ENCODE data around the gene SRSF10.
A peak's percentile ranks its signal among the peaks of the same experiment; 100 is the strongest.
"Not testable (repeated sequence)": the region's sequence is repeated elsewhere in the genome, so short reads cannot be mapped to it uniquely, and the experiment has no call there.

The SRSF10 gene

GRCh38 chr1:23999156-23999671, 19.1 kb upstream of the SRSF10 start:
- DNase-seq (ENCODE audit: insufficient read length, low spot score) (no peak), FAIRE-seq (no peak)

GRCh38 chr1:23997812-23998211, 17.7 kb upstream of the SRSF10 start:
- FAIRE-seq (no peak), DNase-seq (ENCODE audit: insufficient read length, low spot score) (no peak)

- FAIRE-seq: no peak
- no peak for DNase-seq (ENCODE audit: insufficient read length, low spot score)
Measured at GRCh38 chr1:23996700-23997229, 16.6 kb upstream of the SRSF10 start.

- FAIRE-seq (no peak), DNase-seq (ENCODE audit: insufficient read length, low spot score) (no peak)
Measured at GRCh38 chr1:23995431-23995837, 15.3 kb upstream of the SRSF10 start.

DNA sequence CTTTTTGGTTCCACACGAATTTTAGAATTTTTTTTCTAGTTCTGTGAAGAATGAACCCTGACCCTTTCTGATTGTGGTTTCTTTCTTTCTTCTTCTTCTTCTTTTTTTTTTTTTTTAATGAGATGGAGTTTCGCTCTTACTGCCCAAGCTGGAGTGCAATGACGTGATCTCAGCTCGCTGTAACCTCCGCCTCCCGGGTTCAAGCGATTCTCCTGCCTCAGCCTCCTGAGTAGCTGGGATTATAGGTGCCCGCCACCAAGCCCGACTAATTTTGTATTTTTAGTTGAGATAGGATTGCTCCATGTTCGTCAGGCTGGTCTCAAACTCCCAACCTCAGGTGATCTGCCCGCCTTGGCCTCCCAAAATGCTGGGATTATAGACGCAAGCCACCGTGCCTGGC, 11.9 kb upstream of the SRSF10 start:
- not testable (repeated sequence) for DNase-seq (ENCODE audit: insufficient read length, low spot score); FAIRE-seq

DNA sequence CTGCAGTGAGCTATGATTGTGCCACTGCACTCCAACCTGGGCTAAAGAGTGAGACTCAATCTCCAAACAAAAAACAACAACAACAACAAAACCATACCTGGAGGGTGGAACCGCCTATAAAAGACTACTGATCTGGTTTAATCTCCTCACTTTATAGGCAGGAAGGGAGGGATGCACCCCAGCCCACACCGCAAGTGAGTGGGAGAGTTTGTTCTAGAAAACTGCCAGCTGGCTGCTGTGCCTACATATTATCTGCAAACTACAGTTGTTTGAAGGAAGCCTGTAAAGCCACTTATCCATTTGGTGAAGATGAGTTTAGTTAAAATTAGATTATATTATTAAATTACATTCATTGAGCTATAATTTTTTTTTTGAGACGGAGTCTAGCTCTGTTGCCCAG, 9.1 kb upstream of the SRSF10 start:
- no peak for FAIRE-seq
- DNase-seq (ENCODE audit: insufficient read length, low spot score): no peak

DNA sequence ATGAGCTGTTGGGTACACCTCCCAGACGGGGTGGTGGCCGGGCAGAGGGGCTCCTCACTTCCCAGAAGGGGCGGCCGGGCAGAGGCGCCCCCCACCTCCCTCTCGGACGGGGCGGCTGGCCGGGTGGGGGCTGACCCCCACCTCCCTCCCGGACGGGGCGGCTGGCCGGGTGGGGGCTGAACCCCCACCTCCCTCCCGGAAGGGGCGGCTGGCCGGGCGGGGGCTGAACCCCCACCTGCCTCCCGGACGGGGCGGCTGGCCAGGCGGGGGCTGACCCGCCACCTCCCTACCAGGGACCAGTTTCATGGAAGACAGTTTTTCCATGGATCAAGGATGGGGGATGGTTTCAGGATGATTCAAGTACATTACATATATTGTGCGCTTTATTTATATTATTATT, 6.9 kb upstream of the SRSF10 start:
- not testable (repeated sequence) for FAIRE-seq; DNase-seq (ENCODE audit: insufficient read length, low spot score)

DNA sequence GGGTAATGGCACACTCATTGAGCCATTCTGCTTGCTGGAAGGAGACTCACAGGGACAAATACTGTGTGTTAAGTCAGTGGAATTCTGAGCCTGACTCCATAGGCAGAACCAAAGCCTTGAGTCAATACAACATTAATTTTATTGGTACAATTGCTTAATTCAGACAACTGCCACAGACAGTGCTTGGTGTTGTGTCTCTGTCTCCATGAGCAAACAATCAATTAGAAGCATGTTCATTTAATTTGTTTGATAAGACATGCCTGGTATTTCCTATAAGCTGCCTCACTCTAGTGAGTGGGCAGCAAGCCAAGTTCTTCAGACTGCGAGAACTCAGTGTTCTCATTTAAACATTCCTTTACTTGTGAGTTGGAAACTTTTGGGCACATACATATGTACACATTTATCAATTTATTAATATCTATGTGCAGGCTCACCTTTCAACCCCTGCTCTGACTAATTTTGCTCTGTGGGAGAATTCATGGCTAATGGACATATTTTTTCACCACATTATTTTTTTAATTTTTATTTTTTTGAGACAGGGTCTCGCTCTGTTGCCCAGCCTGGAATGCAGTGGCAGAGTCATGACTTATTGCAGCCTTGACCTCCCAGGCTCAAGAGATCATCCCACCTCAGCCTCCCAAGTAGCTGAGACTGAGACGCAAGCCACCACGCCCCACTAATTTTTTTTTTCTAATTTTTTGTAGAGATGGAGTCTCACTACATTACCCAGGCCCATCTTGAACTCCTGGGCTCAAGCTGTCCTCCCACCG, 4.5 kb upstream of the SRSF10 start:
- FAIRE-seq (no peak), DNase-seq (ENCODE audit: insufficient read length, low spot score) (no peak)

DNA sequence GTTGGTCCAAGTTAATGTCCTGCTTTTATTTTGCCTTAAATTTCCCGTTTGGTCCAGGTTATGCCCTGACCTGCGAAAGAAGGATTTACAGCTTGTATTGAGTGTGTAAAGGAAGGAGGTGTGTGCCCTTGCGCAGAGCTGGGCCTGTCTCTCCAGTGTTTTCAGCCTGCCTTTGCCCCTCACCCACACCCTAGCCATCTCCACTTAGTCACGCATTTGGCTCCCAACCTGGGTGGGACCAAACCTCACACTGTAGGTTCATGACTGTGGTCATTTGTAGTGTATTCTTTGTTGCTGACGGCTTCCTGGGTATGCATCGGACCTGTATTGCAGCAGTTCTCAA, 572 bp upstream of the SRSF10 start:
- no peak for FAIRE-seq
- DNase-seq (ENCODE audit: insufficient read length, low spot score): peak; percentile 57

DNA sequence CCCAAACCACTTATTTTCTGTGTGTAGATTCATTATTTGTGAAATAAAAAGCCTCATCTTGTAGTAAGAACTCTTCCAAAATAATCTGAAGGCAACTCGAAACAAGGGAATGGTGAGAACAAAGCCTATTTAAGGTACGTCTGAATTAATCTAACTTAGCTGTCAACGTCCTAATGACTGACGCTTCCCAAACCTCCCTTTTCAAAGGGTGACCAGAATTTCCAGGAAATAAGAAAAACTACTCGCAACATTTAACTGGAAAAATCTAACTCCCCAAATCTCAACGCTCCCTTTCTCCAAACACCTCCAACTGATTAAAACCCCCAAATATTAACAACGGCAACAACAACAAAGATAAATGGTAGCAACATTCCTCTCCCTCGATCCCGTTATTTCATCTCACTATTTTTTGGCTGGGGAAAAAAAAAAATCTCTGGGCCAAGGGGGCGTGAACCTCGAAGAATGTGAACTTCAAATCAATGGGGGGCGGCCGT, 693 bp downstream of the SRSF10 start:
- DNase-seq (ENCODE audit: insufficient read length, low spot score): no peak
- FAIRE-seq: no peak

DNA sequence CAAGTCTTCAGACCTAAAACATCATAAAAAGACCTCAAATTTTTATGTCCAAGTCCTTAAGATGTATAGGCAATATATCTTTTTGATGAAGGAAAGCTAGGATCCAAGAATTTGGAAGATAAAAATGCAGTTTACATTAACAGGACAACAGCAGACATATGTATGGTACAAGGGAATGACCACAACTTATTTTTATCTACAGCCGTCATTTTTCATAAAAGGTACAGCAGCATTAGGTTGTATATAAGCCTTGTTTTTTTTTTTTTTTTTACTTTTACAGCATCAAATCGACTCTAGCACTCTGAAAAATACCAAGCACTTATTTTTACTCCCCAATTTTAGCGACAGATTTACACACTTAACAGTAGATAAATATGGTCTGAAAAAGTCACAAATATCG, 1.3 kb downstream of the SRSF10 start:
- no peak for DNase-seq (ENCODE audit: insufficient read length, low spot score)
- no peak for FAIRE-seq

GRCh38 chr1:23977854-23978191, 2.3 kb downstream of the SRSF10 start:
- no peak for FAIRE-seq

GRCh38 chr1:23977187-23977853, 2.8 kb downstream of the SRSF10 start:
- no peak for FAIRE-seq
- no peak for DNase-seq (ENCODE audit: insufficient read length, low spot score)

More at GRCh38 chr1:23977854-23978191, 2.3 kb downstream of the SRSF10 start:
- DNase-seq (ENCODE audit: insufficient read length, low spot score): no peak

GRCh38 chr1:23967871-23968270, 12.3 kb downstream of the SRSF10 start:
- no peak for FAIRE-seq
- no peak for DNase-seq (ENCODE audit: insufficient read length, low spot score)

DNA sequence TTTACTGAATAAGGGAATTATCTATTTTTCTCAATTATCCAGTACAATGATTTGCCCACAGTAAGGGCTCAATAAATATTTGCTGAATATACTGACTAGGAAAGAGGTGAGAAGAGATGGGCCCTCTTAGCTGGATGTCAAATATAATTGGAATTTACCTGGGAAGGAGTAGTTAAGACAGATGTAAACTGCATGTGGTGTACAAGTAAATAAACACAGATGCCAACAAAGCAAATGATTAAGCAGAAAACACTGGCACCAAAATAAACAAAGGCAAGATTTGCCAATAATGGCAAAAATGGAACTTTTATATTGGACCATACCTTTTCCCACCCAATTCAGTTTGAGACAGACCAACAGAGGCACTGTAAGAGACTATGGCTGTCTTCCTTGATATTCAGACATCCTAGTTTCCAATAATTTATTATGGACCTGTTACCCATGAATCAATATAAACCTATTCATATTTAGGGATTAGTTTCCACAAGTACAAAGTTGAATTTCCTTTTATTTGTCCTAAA, 13.1 kb downstream of the SRSF10 start:
- DNase-seq (ENCODE audit: insufficient read length, low spot score): no peak
- no peak for FAIRE-seq

DNA sequence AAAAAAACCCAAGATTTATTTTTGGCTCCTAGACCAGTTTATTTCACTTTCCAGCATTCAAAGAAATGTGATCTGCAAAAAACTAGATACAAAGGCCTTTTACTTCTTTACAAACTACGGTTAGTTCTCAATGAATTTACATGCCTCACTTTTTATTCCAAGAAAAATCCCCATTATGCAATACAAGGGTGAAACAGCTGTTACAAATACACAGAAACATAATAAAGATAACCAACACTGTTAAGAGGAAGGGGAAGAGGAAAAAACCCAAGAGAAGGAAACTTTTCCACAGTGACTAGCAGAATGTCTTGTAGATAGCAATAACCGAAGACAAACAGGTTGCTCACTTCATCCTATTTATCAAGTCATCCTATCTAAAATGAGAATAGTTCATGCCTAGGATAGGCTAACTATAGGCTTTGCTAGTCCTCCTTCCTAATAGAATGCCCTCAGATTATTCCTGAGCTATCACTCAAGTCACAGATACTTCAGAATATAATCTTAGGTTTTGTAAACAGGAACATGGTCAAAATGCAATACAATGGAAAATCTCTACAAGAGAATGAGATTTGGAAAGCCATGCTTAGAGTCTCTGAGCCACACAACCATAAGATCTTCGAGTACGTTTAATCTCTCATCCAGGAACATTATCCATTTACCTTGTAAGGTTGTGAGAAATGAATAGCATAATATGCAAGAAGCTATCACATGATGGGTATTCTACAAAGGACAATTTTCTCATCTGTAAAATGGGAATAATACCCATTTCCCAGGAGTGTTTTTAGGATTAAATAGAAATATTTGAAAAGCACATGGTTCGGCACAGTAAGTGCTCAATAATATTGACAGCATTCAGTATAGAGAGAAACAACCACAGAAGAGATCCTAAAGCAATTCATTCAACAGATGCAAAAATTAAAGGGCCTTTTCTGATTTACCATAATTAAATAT, 15.1 kb downstream of the SRSF10 start:
- no peak for FAIRE-seq
- no peak for DNase-seq (ENCODE audit: insufficient read length, low spot score)

DNA sequence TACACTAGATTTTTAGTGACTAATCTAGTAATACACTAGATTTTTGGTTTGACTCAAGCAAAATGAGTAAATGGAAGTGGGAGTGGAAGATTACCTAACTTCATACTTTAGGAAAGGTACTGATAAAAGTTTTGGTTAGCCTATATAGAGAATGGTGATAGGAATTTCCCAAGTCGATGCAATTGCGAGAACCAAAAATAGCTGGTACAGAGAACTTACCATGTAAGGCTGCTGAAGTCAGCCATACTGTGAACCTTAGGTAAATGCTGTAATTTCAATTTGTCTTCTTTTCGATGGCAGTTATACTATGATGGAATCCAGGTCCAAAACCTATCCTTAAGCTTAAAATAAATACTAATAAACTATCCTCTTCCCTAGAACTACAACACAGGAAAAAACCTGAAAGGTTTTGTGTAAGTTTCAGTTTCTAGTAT, 15.9 kb downstream of the SRSF10 start:
- DNase-seq (ENCODE audit: insufficient read length, low spot score) (no peak), FAIRE-seq (no peak)

- no peak for FAIRE-seq
Measured at GRCh38 chr1:23963617-23964234, 16.4 kb downstream of the SRSF10 start.

GRCh38 chr1:23960291-23961020, 19.7 kb downstream of the SRSF10 start:
- DNase-seq (ENCODE audit: insufficient read length, low spot score) (no peak), FAIRE-seq (no peak)

More at GRCh38 chr1:23963617-23964234, 16.4 kb downstream of the SRSF10 start:
- no peak for DNase-seq (ENCODE audit: insufficient read length, low spot score)

All from HTR-8/SVneo (cell line).